OCI-LY7 (cell line): ENCODE measurements around the gene DDX39A. TPM values are rescaled to one million over a fixed set of nuclear protein-coding genes. Genes with fewer than 3 reads are reported as not detected.

Experiments
- BruUV-seq: library from RNA; stranded (reverse); fragments of 400-500 nt; replicated peaks from 2 replicates; lab custom pipeline; 2021; lab: Mats Ljungman, UMichigan
- CTCF ChIA-PET: fragments of 300-600 bp; sonication (Branson Sonifier 250); formaldehyde crosslinking; loops from one replicate; lab custom pipeline; 2022; ENCODE audit warnings: antibody characterized with exemption; ENCODE audit not compliant: unreplicated experiment; lab: Charles Lee
- POLR2A ChIA-PET: fragments of 300-600 bp; sonication (Branson Sonifier 250); formaldehyde crosslinking; loops from one replicate; lab custom pipeline; 2022; ENCODE audit warnings: antibody characterized with exemption; lab: Charles Lee
- DNase-seq: peaks from one replicate; pipeline ENCODE4 v3.0.0-alpha.2; 2015; ENCODE audit warnings: low spot score
- H2AFZ ChIP-seq: fragments of 200-600 bp; sonication (generic), shearing (Covaris generic); 2 replicates; pipeline ENCODE4 v1.6.1; 2014; ENCODE audit warnings: mild to moderate bottlenecking, antibody characterized with exemption, low read length, moderate library complexity
- H3K27ac ChIP-seq: fragments of 200-600 bp; sonication (generic); 2 replicates; pipeline ENCODE4 v1.5.1; 2014; ENCODE audit warnings: mixed run types, low read depth, mild to moderate bottlenecking, moderate library complexity, low read length, inconsistent platforms; ENCODE audit not compliant: poor library complexity, severe bottlenecking
- H3K36me3 ChIP-seq: fragments of 200-600 bp; sonication (generic); 2 replicates; pipeline ENCODE4 v1.6.1; 2014; ENCODE audit warnings: mild to moderate bottlenecking, antibody characterized with exemption, low read length, moderate library complexity, mixed read lengths; ENCODE audit not compliant: insufficient read depth
- H3K4me1 ChIP-seq: fragments of 200-600 bp; sonication (generic); 2 replicates; pipeline ENCODE4 v1.5.1; 2014; ENCODE audit warnings: mild to moderate bottlenecking, low read length; ENCODE audit not compliant: insufficient read depth, poor library complexity, severe bottlenecking
- H3K4me2 ChIP-seq: fragments of 200-600 bp; sonication (generic); 2 replicates; pipeline ENCODE4 v1.6.1; 2014; ENCODE audit warnings: mild to moderate bottlenecking, low read length
- H3K4me3 ChIP-seq: fragments of 200-600 bp; sonication (generic); 2 replicates; pipeline ENCODE4 v1.5.1; 2014; ENCODE audit warnings: mild to moderate bottlenecking, low read depth, low read length; ENCODE audit not compliant: poor library complexity, severe bottlenecking
- H3K79me2 ChIP-seq: fragments of 200-600 bp; sonication (generic); 2 replicates; pipeline ENCODE4 v1.6.1; 2016; ENCODE audit warnings: low read depth, mild to moderate bottlenecking, low read length, moderate library complexity, mixed read lengths; ENCODE audit not compliant: insufficient read depth
- H3K9me2 ChIP-seq: fragments of 200-600 bp; sonication (generic); 2 replicates; pipeline ENCODE4 v1.6.1; 2016; ENCODE audit warnings: mild to moderate bottlenecking, low read length, mixed read lengths; ENCODE audit not compliant: insufficient read depth
- H3K9me3 ChIP-seq: fragments of 200-600 bp; sonication (generic); 2 replicates; pipeline ENCODE4 v1.6.1; 2014; ENCODE audit warnings: mild to moderate bottlenecking, mixed run types, low read length, mixed read lengths
- H4K20me1 ChIP-seq: fragments of 200-600 bp; sonication (generic); 2 replicates; pipeline ENCODE4 v1.6.1; 2014; ENCODE audit warnings: mild to moderate bottlenecking, antibody characterized with exemption, low read length, moderate library complexity, mixed read lengths; ENCODE audit not compliant: insufficient read depth
- EZH2phosphoT487 ChIP-seq: fragments of 200-600 bp; sonication (generic); IDR thresholded peaks from 2 replicates; pipeline ENCODE4 v1.6.1; 2018; ENCODE audit warnings: low read depth, borderline replicate concordance, mild to moderate bottlenecking, mixed run types, antibody characterized with exemption, low read length, moderate library complexity, mixed read lengths
- intact Hi-C: fragments of 100-400 bp; cut with micrococcal nuclease; formaldehyde crosslinking; loops from one replicate; pipeline ENCODE4 v1.10.0; 2022; ENCODE audit not compliant: unreplicated experiment
- total RNA-seq, 2 experiments: library from RNA; depleted of rRNA in 1 of 2; stranded (reverse); fragments of >200 nt in 1 of 2; shearing (Covaris generic) in 1 of 2; gene quantifications; 2 replicates each; pipeline ENCODE4 v1.2.3, GENCODE V29; 2014 to 2022
- TF ChIP-seq, protein P1 (sequence below): fragments of 200-600 bp; sonication (generic); conservative IDR thresholded peaks from 2 replicates; pipeline ENCODE4 v1.5.1; 2014; ENCODE audit warnings: mild to moderate bottlenecking, antibody characterized with exemption, low read length, moderate library complexity, mixed read lengths

DDX39A gene
- total RNA-seq, 2 experiments from 2014 or later = 294 to 474 TPM

GRCh38 chr19:14370169-14370939 lies 48.8 kb downstream of the DDX39A start:
- H3K4me3 ChIP-seq = peak overlapping the region; percentile 57
- H3K9me2 ChIP-seq = no peaks in the 10 kb centered on the region
- H3K4me1 ChIP-seq = peaks cover 67% of the 10 kb centered on the region
- ChIA-PET CTCF (interaction anchor here (1.1 kb wide), 1 partner anchor 8 kb away, joined by 3 read pairs; no protein-coding TSS in a partner anchor), POLR2A (interaction anchor here (0.5 to 1.3 kb wide), 10 partner anchors 8 to 486 kb away, joined by 3 to 7 read pairs (median 3); partner anchors contain the start of gene ADGRE5)
- H4K20me1 ChIP-seq = no peaks in the 10 kb centered on the region
- TF ChIP-seq, protein P1, sequence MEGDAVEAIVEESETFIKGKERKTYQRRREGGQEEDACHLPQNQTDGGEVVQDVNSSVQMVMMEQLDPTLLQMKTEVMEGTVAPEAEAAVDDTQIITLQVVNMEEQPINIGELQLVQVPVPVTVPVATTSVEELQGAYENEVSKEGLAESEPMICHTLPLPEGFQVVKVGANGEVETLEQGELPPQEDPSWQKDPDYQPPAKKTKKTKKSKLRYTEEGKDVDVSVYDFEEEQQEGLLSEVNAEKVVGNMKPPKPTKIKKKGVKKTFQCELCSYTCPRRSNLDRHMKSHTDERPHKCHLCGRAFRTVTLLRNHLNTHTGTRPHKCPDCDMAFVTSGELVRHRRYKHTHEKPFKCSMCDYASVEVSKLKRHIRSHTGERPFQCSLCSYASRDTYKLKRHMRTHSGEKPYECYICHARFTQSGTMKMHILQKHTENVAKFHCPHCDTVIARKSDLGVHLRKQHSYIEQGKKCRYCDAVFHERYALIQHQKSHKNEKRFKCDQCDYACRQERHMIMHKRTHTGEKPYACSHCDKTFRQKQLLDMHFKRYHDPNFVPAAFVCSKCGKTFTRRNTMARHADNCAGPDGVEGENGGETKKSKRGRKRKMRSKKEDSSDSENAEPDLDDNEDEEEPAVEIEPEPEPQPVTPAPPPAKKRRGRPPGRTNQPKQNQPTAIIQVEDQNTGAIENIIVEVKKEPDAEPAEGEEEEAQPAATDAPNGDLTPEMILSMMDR = no peak
- no peak for TF ChIP-seq EZH2phosphoT487
- peak; percentile 69 for DNase-seq
- intact Hi-C loops = no loop called here
- no peaks in the 10 kb centered on the region for H3K79me2 ChIP-seq
- H2AFZ ChIP-seq = peak overlapping the region; percentile 86
- peak overlapping the region; percentile 74 for H3K4me2 ChIP-seq
- no peaks in the 10 kb centered on the region for H3K9me3 ChIP-seq
- H3K36me3 ChIP-seq = no peaks in the 10 kb centered on the region
- BruUV-seq = no TSS peak
- peak overlapping the region; percentile 72 for H3K27ac ChIP-seq

GRCh38 chr19:14369399-14370168 lies 49.6 kb downstream of the DDX39A start:
- ChIA-PET CTCF (no interaction called here), POLR2A (interaction anchor here (0.6 to 1.3 kb wide), 5 partner anchors 7 to 487 kb away, joined by 3 to 7 read pairs (median 4); partner anchors contain the start of gene ADGRE5)
- no peaks in the 10 kb centered on the region for H4K20me1 ChIP-seq
- intact Hi-C loops = loop anchor here (10.0 kb wide), 1 partner anchor 115 kb away; no protein-coding TSS in a partner anchor
- no peaks in the 10 kb centered on the region for H3K9me3 ChIP-seq
- H3K4me1 ChIP-seq = peaks cover 60% of the 10 kb centered on the region
- no peaks in the 10 kb centered on the region for H3K9me2 ChIP-seq
- H3K36me3 ChIP-seq = no peaks in the 10 kb centered on the region
- TF ChIP-seq, protein P1 = no peak
- no peak for TF ChIP-seq EZH2phosphoT487
- peak overlapping the region; percentile 86 for H2AFZ ChIP-seq
- no peak for DNase-seq
- BruUV-seq = no TSS peak
- H3K4me3 ChIP-seq = peak overlapping the region; percentile 57
- peak overlapping the region; percentile 72 for H3K27ac ChIP-seq
- no peaks in the 10 kb centered on the region for H3K79me2 ChIP-seq
- H3K4me2 ChIP-seq = peak overlapping the region; percentile 74
